ENCODE data around the gene CD63. TPM values are rescaled to one million over a fixed set of nuclear protein-coding genes. Genes with fewer than 3 reads are reported as not detected.

Gene CD63
- total and polyA plus RNA-seq, 9 of the 15 experiments (the other 6 are each of a cell fraction or from before 2014, with no cell fraction given), result 313 to 735 (median 433) TPM

DNA sequence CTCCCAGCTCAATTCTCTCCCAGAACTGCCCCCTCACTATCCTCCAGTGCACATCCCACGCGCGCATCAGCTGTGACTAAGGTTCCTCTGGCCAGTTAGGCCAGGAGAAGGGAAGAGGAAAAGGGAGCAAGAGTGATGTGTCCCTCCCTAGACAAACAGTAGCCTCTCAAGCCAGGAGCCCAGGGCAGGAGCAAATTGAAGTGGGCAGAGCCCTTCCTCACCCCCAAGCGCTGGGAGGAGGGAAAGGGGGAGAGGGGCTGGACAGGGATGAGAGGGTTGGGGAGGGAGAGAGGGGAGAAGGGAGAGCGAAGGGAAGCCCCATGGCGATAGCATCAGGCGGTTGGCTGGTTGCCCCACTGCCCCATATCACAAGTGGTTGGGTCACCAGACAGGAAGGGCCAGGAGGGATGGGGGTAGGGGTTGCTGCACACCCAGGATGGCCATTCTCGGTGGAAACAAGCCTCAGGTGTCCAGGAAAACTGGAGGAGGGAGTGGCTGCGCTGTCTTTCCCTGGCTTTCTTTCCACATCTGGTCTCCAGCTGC, 1.1 kb downstream of the CD63 start (continued):
- TF ChIP-seq, protein P1, sequence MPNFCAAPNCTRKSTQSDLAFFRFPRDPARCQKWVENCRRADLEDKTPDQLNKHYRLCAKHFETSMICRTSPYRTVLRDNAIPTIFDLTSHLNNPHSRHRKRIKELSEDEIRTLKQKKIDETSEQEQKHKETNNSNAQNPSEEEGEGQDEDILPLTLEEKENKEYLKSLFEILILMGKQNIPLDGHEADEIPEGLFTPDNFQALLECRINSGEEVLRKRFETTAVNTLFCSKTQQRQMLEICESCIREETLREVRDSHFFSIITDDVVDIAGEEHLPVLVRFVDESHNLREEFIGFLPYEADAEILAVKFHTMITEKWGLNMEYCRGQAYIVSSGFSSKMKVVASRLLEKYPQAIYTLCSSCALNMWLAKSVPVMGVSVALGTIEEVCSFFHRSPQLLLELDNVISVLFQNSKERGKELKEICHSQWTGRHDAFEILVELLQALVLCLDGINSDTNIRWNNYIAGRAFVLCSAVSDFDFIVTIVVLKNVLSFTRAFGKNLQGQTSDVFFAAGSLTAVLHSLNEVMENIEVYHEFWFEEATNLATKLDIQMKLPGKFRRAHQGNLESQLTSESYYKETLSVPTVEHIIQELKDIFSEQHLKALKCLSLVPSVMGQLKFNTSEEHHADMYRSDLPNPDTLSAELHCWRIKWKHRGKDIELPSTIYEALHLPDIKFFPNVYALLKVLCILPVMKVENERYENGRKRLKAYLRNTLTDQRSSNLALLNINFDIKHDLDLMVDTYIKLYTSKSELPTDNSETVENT (CRISPR knock-in tag; IDR thresholded peaks at IDR 0.05), result no peak
- TF ChIP-seq CBX1 (IDR thresholded peaks at IDR 0.05; ENCODE audit: low read depth) (no peak; the same call in 1 of the 2 replicates), ZNF12 (CRISPR knock-in tag; IDR thresholded peaks at IDR 0.05) (no peak), RCOR1 (IDR thresholded peaks at IDR 0.05; ENCODE audit: borderline replicate concordance in 1 of 2, low read depth in 2 of 2, low read length in 2 of 2) (no peak), KHSRP (IDR thresholded peaks at IDR 0.05) (no peak), MAZ (CRISPR knock-in tag; conservative IDR thresholded peaks at IDR 0.05 in 1 of 2, IDR thresholded peaks at IDR 0.05 in 1 of 2) (no peak; a peak in 2 of 4 replicates), ZNF644 (tag; IDR thresholded peaks at IDR 0.05; ENCODE audit: low read depth) (no peak), KDM2B (CRISPR knock-in tag; IDR thresholded peaks at IDR 0.05) (no peak), RAD51 (IDR thresholded peaks at IDR 0.05; ENCODE audit: borderline replicate concordance, low read depth) (no peak), KLF13 (tag; IDR thresholded peaks at IDR 0.05; ENCODE audit: borderline replicate concordance, low read depth) (no peak), SMARCA4 (IDR thresholded peaks at IDR 0.05) (peak; percentile 69), MTA2 (IDR thresholded peaks at IDR 0.05; ENCODE audit: low read depth) (no peak), ZNF696 (CRISPR knock-in tag; conservative IDR thresholded peaks at IDR 0.05) (no peak), CREM (IDR thresholded peaks at IDR 0.05; ENCODE audit: low read depth) (peak; percentile 22), EP300 (IDR thresholded peaks at IDR 0.05; ENCODE audit: low read length) (peak; percentile 66; the same call in 1 of the 2 replicates), NCOA1 (IDR thresholded peaks at IDR 0.05; ENCODE audit: low read depth) (0 out of 2 replicates have a peak, but pooled peaks have one; percentile 32), NONO (IDR thresholded peaks at IDR 0.05; ENCODE audit: low read depth in 2 of 2, low read length in 1 of 2) (no peak), EGR1 (conservative IDR thresholded peaks at IDR 0.05) (peak; percentile 87), RHOXF2B (CRISPR knock-in tag; conservative IDR thresholded peaks at IDR 0.05) (0 out of 2 replicates have a peak, but pooled peaks have one; percentile 12), KAT7 (CRISPR knock-in tag; IDR thresholded peaks at IDR 0.05; ENCODE audit: borderline replicate concordance) (no peak), NFE2 (IDR thresholded peaks at IDR 0.05; ENCODE audit: low read depth) (no peak)
- TF ChIP-seq, protein P2, sequence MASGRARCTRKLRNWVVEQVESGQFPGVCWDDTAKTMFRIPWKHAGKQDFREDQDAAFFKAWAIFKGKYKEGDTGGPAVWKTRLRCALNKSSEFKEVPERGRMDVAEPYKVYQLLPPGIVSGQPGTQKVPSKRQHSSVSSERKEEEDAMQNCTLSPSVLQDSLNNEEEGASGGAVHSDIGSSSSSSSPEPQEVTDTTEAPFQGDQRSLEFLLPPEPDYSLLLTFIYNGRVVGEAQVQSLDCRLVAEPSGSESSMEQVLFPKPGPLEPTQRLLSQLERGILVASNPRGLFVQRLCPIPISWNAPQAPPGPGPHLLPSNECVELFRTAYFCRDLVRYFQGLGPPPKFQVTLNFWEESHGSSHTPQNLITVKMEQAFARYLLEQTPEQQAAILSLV (tag; IDR thresholded peaks at IDR 0.05), result no peak
- TF ChIP-seq, protein P3, sequence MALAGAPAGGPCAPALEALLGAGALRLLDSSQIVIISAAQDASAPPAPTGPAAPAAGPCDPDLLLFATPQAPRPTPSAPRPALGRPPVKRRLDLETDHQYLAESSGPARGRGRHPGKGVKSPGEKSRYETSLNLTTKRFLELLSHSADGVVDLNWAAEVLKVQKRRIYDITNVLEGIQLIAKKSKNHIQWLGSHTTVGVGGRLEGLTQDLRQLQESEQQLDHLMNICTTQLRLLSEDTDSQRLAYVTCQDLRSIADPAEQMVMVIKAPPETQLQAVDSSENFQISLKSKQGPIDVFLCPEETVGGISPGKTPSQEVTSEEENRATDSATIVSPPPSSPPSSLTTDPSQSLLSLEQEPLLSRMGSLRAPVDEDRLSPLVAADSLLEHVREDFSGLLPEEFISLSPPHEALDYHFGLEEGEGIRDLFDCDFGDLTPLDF (CRISPR knock-in tag; IDR thresholded peaks at IDR 0.05), result no peak
- TF ChIP-seq, protein P4, sequence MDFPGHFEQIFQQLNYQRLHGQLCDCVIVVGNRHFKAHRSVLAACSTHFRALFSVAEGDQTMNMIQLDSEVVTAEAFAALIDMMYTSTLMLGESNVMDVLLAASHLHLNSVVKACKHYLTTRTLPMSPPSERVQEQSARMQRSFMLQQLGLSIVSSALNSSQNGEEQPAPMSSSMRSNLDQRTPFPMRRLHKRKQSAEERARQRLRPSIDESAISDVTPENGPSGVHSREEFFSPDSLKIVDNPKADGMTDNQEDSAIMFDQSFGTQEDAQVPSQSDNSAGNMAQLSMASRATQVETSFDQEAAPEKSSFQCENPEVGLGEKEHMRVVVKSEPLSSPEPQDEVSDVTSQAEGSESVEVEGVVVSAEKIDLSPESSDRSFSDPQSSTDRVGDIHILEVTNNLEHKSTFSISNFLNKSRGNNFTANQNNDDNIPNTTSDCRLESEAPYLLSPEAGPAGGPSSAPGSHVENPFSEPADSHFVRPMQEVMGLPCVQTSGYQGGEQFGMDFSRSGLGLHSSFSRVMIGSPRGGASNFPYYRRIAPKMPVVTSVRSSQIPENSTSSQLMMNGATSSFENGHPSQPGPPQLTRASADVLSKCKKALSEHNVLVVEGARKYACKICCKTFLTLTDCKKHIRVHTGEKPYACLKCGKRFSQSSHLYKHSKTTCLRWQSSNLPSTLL (IDR thresholded peaks at IDR 0.05), result no peak

Measured in K562 (cell line).